CD4-positive, alpha-beta T cell treated with Interleukin-21 for 1 hour (primary cell): Measurements from ENCODE around the gene SMYD4.
"Not testable (repeated sequence)": the region's sequence is repeated elsewhere in the genome, so short reads cannot be mapped to it uniquely, and the experiment has no call there.

Experiments
- DNase-seq: peaks from one replicate; pipeline ENCODE4 v3.0.0-alpha.2; 2020

The SMYD4 gene

DNA sequence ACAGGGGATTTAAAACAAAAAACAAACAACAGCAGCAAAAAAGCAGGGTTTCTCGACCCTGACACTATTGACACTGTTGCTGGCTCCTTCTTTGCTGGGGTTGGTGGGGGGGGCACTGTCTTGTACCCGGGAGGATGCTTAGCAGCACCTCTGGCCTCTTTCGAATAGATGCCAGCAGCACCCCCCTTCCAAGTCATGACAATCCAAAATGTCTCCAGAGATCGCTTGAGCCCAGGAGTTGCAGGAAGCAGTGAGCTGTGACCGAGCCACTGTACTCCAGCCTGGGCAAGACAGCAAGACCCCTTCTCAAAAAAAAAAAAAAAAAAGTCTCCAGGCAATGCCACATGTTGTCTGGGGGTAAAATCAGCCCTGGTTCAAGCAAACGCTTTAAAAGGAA lies 47.5 kb downstream of the SMYD4 start:
- DNase-seq, result no peak

- DNase-seq, result no peak
Observed at GRCh38 chr17:1779571-1780131, 50.1 kb downstream of the SMYD4 start.

DNA sequence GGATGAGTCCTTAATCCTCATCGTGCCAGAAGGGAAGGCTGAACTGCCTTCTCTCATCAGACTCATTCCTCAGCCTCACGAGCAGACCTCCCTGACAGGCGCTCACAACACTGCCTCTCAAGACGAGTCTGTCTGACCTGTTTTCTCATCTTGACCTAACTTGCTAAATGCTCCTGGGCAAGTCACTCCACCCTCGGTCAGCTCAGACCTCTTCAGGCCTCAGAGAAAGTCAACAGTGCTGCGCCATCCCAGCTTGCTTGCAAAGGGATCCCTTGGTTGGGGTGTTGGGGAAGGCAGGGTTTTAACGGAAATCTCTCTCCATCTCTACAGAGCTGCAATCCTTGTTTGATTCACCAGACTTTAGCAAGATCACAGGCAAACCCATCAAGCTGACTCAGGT lies 52.8 kb downstream of the SMYD4 start:
- no peak for DNase-seq

DNA sequence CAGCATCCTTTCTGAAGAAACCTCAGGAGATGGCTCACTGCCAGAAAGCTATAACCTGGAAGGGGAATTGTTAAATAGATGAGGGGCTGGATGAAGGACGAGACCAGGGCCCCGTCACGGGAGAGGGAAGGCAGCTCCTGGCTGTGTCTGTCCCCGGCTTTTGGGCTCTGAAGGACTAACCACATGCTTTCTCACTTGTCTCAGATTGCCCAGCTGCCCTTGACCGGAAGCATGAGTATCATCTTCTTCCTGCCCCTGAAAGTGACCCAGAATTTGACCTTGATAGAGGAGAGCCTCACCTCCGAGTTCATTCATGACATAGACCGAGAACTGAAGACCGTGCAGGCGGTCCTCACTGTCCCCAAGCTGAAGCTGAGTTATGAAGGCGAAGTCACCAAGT lies 53.4 kb downstream of the SMYD4 start:
- no peak for DNase-seq

DNA sequence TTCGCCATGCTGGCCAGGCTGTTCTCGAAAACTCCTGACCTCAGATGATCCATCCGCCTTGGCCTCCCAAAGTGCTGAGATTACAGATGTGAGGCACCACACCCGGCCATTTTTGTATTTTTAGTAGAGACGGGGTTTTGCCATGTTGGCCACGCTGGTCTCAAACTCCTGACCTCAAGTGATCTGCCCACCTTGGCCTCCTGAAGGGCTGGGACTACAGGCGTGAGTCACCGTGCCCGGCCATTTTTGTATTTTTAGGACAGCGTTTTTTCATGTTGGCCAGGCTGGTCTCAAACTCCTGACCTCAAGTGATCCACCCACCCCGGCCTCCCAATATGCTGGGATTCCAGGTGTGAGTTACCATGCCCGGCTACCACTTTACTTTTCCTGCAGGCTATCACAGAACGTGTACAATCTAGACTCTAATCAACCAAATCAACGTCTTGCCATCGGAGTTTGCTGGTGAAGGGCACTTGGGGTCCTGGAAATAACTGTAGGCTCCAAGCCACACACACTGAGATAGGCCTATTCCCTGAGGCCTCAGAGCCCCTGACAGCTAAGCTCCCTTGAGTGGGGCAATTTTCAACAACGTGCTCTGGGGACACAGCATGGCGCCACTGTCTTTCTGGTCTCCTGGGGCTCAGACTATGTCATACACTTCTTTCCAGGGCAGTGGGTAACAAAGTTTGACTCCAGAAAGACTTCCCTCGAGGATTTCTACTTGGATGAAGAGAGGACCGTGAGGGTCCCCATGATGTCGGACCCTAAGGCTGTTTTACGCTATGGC lies 55.1 kb downstream of the SMYD4 start:
- no peak for DNase-seq

DNA sequence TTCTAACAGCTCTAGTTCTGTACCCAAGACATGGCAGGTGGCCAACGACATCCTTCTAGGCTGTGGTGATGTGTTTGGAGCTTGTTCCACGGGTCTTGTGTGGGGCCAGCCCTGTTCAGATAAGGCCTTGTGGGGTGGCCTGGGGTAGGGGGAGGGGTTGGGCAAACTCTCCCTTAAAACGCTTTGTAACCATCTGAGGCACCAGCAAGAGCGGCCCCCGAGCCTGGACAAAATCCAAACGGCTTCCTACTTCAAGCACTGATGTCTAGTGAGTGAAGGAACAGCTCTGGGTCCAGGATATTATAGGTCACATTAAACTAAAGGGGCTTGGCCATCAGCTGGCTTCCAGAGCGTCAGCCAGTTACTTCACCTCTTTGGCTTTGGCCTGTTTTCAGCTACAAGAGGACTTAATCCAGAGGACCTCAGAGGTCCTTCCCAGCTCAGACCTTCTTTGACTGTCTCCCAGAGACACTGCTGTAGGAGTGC lies 56.0 kb downstream of the SMYD4 start:
- DNase-seq, result no peak

DNA sequence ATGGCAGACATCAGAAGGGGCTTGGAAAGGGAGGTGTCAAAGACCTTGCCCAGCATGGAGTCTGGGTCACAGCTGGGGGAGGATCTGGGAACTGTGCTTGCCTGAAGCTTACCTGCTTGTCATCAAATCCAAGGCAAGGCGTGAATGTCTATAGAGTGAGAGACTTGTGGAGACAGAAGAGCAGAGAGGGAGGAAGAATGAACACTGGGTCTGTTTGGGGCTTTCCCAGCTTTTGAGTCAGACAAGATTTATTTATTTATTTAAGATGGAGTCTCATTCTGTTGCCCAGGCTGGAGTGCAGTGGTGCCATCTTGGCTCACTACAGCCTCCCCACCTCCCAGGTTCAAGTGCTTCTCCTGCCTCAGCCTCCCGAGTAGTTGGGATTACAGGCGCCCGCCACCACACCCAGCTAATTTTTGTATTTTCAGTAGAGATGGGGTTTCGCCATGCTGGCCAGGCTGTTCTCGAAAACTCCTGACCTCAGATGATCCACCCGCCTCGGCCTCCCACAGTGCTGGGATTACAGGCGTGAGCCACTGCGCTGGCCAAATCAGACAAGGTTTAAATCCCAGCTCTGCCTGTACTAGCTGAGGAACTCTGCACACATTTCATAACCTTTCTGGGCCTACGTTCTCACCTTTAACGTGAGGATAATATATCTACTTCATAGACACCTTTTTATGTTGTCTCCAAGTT lies 56.6 kb downstream of the SMYD4 start:
- DNase-seq, result not testable (repeated sequence)

GRCh38 chr17:1769822-1770477 lies 59.8 kb downstream of the SMYD4 start:
- no peak for DNase-seq

DNA sequence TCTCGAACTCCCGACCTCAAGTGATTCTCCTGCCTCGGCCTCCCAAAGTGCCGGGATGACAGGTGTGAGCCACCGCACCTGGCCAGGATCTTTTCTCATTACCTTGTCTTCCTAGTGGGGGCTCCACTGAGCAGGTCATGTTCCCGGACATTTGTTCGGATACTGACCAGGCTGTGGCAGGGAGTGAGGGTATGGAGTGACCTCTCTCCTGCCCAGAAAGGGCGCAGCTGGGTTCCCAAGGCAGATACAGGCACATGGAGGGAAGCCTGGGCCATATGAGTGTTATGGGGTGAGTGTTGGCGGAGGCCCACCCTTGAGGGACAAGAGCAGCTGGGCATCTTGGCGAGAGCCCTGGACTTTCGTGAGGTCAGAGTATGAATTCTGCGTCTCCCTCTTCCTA lies 62.3 kb downstream of the SMYD4 start:
- no peak for DNase-seq

DNA sequence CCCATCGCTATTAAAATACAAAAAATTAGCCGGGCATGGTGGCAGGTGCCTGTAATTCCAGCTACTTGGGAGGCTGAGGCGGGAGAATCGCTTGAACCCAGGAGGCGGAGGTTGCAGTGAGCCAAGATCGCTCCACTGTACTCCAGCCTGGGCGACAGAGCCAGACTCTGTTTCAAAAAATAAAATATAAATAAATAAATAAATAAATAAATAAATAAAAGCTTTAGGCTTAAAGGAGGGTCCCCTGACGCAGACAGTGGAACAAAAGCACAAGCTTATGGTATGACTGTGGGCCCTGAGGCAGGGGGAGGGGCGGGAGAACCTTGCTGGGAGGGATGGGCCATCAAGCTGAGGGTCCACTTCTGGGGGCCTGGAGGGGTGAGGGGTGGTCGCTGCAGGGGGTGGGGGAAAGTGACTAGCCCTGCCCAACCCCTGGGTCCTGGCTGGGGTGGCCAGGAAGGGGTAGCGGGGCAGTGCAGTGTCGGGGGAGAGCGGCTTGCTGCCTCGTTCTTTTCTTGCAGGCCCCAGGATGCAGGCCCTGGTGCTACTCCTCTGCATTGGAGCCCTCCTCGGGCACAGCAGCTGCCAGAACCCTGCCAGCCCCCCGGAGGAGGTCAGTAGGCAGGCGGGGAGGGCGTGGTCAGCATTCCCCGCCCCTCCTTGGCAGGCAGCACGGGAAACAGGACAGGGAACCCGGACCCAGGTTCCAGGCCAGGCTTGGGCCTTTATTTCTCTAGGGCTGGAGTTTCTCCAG lies 63.1 kb downstream of the SMYD4 start:
- no peak for DNase-seq

GRCh38 chr17:1765576-1765975 lies 64.1 kb downstream of the SMYD4 start:
- no peak for DNase-seq

- not testable (repeated sequence) for DNase-seq
Observed at GRCh38 chr17:1764705-1765104, 65.0 kb downstream of the SMYD4 start.

- peak; percentile 65 for DNase-seq
Observed at GRCh38 chr17:1764284-1764683, 65.4 kb downstream of the SMYD4 start.

DNA sequence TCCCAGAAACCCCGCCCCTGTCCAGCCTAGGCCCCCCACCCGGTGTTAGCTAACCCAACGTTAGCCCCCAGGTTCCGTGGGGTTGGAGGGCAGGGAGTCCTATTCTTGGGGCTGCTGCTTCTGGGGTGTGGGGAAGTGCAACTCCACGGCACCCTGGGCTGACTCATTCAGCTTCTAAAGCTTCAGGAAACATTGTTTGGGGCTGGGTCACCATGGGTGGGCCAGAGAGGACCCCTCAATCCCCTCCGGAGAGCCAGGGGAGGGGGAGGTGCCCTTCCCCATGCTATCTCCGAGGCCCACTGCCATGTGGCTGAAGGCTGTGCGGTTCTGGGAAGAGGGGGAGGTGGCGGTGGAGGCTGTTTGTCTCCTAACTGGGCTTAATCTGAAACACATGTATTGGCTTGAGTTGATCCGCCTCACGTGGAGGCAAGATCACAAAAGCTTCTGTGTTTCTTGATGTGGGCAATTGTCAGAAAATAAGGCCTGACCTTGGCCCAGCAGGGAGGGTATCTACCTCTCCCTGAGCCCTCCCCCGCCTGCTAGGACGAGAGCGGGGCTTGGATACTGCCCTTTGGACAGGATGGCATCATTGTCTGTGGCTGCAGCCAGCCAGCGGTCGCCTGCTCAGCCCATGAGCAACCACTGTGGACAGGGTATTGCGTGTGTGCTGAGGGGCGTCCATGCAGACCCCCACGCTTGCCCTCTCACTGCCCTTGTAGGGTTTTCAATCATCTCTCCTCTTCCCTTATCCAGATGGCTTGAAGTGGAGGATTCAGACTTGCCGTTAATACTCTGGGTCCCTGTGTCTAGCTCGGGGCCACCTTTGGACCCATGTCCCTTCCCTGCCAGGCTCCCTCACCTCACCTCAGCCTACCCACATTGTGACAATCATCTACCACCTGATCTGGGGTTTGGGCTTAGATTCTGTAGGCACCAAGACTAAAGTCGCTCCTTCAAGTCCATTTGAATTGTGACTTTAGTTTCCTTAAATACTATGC lies 66.5 kb downstream of the SMYD4 start:
- DNase-seq, result no peak

- no peak for DNase-seq
Observed at GRCh38 chr17:1762233-1762900, 67.3 kb downstream of the SMYD4 start.

DNA sequence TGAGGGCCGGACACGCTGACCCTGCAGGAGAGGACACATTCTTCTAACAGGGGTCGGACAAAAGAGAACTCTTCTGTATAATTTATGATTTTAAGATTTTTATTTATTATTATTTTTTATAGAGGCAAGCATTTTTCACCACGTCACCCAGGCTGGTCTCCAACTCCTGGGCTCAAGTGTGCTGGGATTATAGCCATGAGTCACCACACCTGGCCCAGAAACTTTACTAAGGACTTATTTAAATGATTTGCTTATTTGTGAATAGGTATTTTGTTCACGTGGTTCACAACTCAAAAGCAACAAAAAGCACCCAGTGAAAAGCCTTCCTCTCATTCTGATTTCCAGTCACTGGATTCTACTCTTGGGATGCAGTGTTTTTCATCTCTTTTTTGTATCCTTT lies 70.2 kb downstream of the SMYD4 start:
- no peak for DNase-seq

GRCh38 chr17:1758807-1759206 lies 70.9 kb downstream of the SMYD4 start:
- DNase-seq, result no peak

GRCh38 chr17:1755827-1756262 lies 73.9 kb downstream of the SMYD4 start:
- no peak for DNase-seq

- DNase-seq, result no peak
Observed at GRCh38 chr17:1755252-1755826, 74.4 kb downstream of the SMYD4 start.

DNA sequence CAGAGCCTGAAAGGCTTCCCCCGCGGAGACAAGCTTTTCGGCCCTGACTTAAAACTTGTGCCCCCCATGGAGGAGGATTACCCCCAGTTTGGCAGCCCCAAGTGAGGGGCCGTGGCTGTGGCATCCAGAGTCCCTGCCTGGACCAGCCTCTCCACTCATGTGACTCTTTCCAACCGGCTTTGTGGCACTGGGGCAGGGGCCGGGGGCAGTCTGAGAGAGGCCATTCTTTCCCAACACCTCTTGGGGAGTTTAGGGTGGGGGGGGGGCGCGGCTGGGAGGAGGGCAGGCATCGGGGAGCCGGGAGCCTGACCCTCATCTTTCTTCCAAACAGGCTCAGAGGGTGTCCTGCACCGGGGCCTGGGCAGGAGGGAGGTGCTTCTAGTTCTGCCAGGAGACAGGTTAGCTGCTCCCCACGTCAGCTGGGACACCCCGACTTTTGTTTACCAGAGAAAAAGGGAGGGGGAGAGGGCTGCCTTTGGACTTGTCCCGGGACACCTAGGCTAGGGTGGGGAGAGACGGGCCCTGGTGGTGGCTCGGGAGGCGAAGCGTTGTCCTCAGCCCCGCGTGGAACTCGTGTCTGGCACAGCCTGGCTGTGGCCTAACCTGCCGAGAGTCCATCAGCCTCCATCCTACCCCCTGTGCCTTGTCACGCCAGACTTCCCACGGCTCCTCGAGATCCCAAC lies 75.1 kb downstream of the SMYD4 start:
- DNase-seq, result no peak
